HepG2 (cell line): ENCODE data around the gene CCDC88B. TPM values are rescaled to one million over a fixed set of nuclear protein-coding genes. Genes with fewer than 3 reads are reported as not detected.

Experiments used
- MIER3 ChIP-seq: IDR thresholded peaks from 2 replicates; pipeline ENCODE4 v1.6.1; 2016; ENCODE audit warnings: missing compliant biosample characterization, borderline replicate concordance
- SAP130 ChIP-seq: IDR thresholded peaks from 2 replicates; pipeline ENCODE4 v1.6.1; 2016; ENCODE audit warnings: low read depth
- TBX2 ChIP-seq: sonication (generic); formaldehyde crosslinking; IDR thresholded peaks from 2 replicates; pipeline ENCODE4 v1.5.0; 2020; ENCODE audit warnings: missing genetic modification reagents, mild to moderate bottlenecking, borderline replicate concordance
- ZNF773 ChIP-seq: sonication (generic); formaldehyde crosslinking; IDR thresholded peaks from 2 replicates; pipeline ENCODE4 v1.4.0; 2020; ENCODE audit warnings: missing genetic modification reagents, borderline replicate concordance
- polyA plus RNA-seq, 8 experiments: library from polyadenylated mRNA; depleted of rRNA in 3 of 8; stranded (reverse) in 7 of 8; unstranded in 1 of 8; fragments of >200 nt; fragmentation: Illumina TruSeq in 4 of 8; extraction: Trizol in 4 of 8; gene quantifications; 2 replicates each; pipeline versions ENCODE4 v1.2.1 to v1.2.3, GENCODE V29; 2011 to 2016; ENCODE audit warnings: low read depth in 4 of 8, missing spikeins in 1 of 8, mixed read lengths in 1 of 8; ENCODE audit not compliant: insufficient read depth in 1 of 8
- total RNA-seq, 5 experiments: library from RNA; depleted of rRNA; stranded (reverse); fragments of >200 nt; fragmentation: Illumina TruSeq; extraction: Trizol; gene quantifications; 2 replicates each; pipeline ENCODE4 v1.2.3, GENCODE V29; 2016; ENCODE audit warnings: low read depth in 1 of 5
- TF ChIP-seq, protein P1 (sequence below): sonication (generic); formaldehyde crosslinking; IDR thresholded peaks from 2 replicates; pipeline ENCODE4 v1.4.0; 2020; ENCODE audit warnings: mild to moderate bottlenecking, missing genetic modification reagents, borderline replicate concordance
- TF ChIP-seq, protein P2 (sequence below): sonication (generic); formaldehyde crosslinking; IDR thresholded peaks from 2 replicates; pipeline ENCODE4 v1.5.1; 2020; ENCODE audit warnings: mild to moderate bottlenecking, missing genetic modification reagents
- TF ChIP-seq, protein P3 (sequence below): sonication (generic); formaldehyde crosslinking; IDR thresholded peaks from 2 replicates; pipeline ENCODE4 v1.5.0; 2020; ENCODE audit warnings: mild to moderate bottlenecking, missing genetic modification reagents, borderline replicate concordance
- TF ChIP-seq, protein P4 (sequence below): sonication (generic); formaldehyde crosslinking; conservative IDR thresholded peaks from 2 replicates; pipeline ENCODE4 v1.8.0; 2022; ENCODE audit warnings: mild to moderate bottlenecking, moderate library complexity, missing genetic modification reagents

The CCDC88B gene
- total and polyA plus RNA-seq, 2 of the 13 experiments (the other 11 are each of a cell fraction or from before 2014, with no cell fraction given) = 3.6 to 4.8 TPM

DNA sequence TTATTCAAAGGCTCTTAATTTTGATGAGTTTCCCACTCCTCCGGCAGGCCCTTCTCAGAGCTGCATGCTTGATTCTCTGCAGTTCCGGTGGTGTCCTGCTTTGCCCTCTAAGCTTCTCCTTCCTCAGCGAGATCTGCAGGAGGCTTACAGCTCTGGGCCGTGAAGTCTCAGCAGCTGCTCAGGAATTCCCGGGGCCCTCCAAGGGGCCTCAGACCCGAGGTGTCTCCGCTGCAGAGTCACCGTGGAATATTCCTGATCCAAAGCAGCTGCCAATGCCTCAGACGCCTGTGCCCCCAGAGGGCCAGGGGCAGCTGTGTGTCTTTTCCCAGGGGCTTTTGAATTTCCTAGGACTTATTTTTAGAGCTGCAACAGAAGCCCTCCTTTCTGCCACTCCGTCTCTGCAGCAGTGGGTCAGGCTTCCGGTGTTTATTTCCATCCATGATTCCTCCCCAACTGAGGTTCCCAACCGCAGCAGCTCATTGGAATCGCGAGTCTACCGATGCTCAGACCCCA lies 56.1 kb downstream of the CCDC88B start (continued):
- TF ChIP-seq, protein P1, sequence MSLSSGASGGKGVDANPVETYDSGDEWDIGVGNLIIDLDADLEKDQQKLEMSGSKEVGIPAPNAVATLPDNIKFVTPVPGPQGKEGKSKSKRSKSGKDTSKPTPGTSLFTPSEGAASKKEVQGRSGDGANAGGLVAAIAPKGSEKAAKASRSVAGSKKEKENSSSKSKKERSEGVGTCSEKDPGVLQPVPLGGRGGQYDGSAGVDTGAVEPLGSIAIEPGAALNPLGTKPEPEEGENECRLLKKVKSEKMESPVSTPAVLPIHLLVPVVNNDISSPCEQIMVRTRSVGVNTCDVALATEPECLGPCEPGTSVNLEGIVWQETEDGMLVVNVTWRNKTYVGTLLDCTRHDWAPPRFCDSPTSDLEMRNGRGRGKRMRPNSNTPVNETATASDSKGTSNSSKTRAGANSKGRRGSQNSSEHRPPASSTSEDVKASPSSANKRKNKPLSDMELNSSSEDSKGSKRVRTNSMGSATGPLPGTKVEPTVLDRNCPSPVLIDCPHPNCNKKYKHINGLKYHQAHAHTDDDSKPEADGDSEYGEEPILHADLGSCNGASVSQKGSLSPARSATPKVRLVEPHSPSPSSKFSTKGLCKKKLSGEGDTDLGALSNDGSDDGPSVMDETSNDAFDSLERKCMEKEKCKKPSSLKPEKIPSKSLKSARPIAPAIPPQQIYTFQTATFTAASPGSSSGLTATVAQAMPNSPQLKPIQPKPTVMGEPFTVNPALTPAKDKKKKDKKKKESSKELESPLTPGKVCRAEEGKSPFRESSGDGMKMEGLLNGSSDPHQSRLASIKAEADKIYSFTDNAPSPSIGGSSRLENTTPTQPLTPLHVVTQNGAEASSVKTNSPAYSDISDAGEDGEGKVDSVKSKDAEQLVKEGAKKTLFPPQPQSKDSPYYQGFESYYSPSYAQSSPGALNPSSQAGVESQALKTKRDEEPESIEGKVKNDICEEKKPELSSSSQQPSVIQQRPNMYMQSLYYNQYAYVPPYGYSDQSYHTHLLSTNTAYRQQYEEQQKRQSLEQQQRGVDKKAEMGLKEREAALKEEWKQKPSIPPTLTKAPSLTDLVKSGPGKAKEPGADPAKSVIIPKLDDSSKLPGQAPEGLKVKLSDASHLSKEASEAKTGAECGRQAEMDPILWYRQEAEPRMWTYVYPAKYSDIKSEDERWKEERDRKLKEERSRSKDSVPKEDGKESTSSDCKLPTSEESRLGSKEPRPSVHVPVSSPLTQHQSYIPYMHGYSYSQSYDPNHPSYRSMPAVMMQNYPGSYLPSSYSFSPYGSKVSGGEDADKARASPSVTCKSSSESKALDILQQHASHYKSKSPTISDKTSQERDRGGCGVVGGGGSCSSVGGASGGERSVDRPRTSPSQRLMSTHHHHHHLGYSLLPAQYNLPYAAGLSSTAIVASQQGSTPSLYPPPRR (CRISPR knock-in tag) = no peak
- TF ChIP-seq, protein P2, sequence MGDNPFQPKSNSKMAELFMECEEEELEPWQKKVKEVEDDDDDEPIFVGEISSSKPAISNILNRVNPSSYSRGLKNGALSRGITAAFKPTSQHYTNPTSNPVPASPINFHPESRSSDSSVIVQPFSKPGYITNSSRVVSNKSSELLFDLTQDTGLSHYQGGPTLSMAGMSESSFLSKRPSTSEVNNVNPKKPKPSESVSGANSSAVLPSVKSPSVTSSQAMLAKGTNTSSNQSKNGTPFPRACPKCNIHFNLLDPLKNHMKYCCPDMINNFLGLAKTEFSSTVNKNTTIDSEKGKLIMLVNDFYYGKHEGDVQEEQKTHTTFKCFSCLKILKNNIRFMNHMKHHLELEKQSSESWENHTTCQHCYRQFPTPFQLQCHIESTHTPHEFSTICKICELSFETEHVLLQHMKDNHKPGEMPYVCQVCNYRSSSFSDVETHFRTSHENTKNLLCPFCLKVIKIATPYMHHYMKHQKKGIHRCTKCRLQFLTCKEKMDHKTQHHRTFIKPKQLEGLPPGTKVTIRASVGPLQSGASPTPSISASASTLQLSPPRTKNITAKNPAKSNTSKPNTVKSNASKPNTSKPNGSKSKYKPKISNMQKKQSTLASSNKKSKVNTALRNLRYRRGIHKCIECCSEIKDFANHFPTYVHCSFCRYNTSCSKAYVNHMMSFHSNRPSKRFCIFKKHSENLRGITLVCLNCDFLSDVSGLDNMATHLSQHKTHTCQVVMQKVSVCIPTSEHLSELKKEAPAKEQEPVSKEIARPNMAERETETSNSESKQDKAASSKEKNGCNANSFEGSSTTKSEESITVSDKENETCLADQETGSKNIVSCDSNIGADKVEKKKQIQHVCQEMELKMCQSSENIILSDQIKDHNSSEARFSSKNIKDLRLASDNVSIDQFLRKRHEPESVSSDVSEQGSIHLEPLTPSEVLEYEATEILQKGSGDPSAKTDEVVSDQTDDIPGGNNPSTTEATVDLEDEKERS (CRISPR knock-in tag) = no peak
- TF ChIP-seq, protein P3, sequence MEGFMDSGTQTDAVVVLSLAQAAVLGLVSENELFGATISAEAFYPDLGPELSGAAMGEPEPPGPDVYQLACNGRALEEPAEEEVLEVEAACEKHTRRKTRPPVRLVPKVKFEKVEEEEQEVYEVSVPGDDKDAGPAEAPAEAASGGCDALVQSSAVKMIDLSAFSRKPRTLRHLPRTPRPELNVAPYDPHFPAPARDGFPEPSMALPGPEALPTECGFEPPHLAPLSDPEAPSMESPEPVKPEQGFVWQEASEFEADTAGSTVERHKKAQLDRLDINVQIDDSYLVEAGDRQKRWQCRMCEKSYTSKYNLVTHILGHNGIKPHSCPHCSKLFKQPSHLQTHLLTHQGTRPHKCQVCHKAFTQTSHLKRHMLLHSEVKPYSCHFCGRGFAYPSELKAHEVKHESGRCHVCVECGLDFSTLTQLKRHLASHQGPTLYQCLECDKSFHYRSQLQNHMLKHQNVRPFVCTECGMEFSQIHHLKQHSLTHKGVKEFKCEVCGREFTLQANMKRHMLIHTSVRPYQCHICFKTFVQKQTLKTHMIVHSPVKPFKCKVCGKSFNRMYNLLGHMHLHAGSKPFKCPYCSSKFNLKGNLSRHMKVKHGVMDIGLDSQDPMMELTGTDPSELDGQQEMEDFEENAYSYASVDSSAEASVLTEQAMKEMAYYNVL = no peak
- no peak for TF ChIP-seq TBX2 (CRISPR knock-in tag)
- TF ChIP-seq ZNF773 (CRISPR knock-in tag) = no peak
- TF ChIP-seq MIER3 = no peak
- TF ChIP-seq, protein P4, sequence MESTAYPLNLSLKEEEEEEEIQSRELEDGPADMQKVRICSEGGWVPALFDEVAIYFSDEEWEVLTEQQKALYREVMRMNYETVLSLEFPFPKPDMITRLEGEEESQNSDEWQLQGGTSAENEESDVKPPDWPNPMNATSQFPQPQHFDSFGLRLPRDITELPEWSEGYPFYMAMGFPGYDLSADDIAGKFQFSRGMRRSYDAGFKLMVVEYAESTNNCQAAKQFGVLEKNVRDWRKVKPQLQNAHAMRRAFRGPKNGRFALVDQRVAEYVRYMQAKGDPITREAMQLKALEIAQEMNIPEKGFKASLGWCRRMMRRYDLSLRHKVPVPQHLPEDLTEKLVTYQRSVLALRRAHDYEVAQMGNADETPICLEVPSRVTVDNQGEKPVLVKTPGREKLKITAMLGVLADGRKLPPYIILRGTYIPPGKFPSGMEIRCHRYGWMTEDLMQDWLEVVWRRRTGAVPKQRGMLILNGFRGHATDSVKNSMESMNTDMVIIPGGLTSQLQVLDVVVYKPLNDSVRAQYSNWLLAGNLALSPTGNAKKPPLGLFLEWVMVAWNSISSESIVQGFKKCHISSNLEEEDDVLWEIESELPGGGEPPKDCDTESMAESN (CRISPR knock-in tag) = no peak
- TF ChIP-seq SAP130 = no peak
